Omental fat pad (tissue), 4 donors: ENCODE measurements around the gene FSIP1. TPM values are rescaled to one million over a fixed set of nuclear protein-coding genes. Genes with fewer than 3 reads are reported as not detected.

Experiments used
- ATAC-seq: fragments of 150-250 bp; one replicate; pipeline ENCODE4 v1.9.1; 2016; ENCODE audit warnings: mild to moderate bottlenecking, moderate library complexity; ENCODE audit not compliant: low FRiP score
- DNase-seq: peaks from one replicate; pipeline ENCODE4 v3.0.0-alpha.2; 2019; ENCODE audit warnings: low spot score
- CTCF ChIP-seq, 3 donors: fragments of 450-650 bp; IDR thresholded peaks; one replicate each; pipeline ENCODE4 v1.5.1; 2016 to 2017; ENCODE audit warnings: antibody characterized with exemption in 3 of 3, mild to moderate bottlenecking in 3 of 3, moderate library complexity in 2 of 3
- total RNA-seq, 4 donors: library from RNA; depleted of rRNA; stranded (reverse); fragments of >200 nt; gene quantifications; one replicate each; pipeline ENCODE4 v1.1.0, GENCODE V29; 2016

Gene FSIP1
- total RNA-seq, 4 donors from 2014 or later: 0.32 to 0.48 (median 0.41) TPM

GRCh38 chr15:39602143-39602542 is 180.5 kb downstream of the FSIP1 start:
- DNase-seq: no peak
- no peak for ATAC-seq
- no peak for TF ChIP-seq CTCF (IDR thresholded peaks at IDR 0.05)

GRCh38 chr15:39599871-39600270 is 182.8 kb downstream of the FSIP1 start:
- DNase-seq (no peak), ATAC-seq (no peak)
- no peak for TF ChIP-seq CTCF (IDR thresholded peaks at IDR 0.05)

- ATAC-seq (no peak), DNase-seq (no peak)
- no peak for TF ChIP-seq CTCF (IDR thresholded peaks at IDR 0.05)
These were observed 183.4 kb downstream of the FSIP1 start for GRCh38 chr15:39598958-39599845.

- no peak for TF ChIP-seq CTCF (IDR thresholded peaks at IDR 0.05)
- ATAC-seq (no peak), DNase-seq (no peak)
These were observed 184.3 kb downstream of the FSIP1 start for GRCh38 chr15:39598186-39598850.

- ATAC-seq (no peak), DNase-seq (no peak)
- no peak for TF ChIP-seq CTCF (IDR thresholded peaks at IDR 0.05)
These were observed 184.9 kb downstream of the FSIP1 start for GRCh38 chr15:39597751-39598185.

DNA sequence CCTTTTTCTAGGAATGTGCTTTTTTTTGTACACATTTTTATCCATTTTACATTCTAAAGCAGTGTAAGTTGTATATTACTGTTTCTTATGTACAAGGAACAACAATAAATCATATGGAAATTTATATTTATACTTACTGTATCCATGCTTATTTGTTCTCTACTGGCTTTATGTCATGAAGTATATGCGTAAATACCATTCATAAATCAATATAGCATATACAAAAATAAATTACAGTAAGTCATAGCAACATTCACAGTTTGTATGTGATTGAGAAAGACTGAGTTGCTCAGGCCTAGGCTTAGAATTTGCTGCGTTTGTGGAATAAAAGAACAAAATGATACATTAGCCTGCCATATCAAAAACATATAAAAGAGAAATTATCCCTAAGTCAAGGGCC is 185.3 kb downstream of the FSIP1 start:
- ATAC-seq: no peak
- no peak for DNase-seq
- TF ChIP-seq CTCF (IDR thresholded peaks at IDR 0.05): no peak
